Colonic mucosa (tissue), 4 donors: Measurements from ENCODE around the gene PSKH1. TPM values are rescaled to one million over a fixed set of nuclear protein-coding genes. Genes with fewer than 3 reads are reported as not detected.

Source experiments
- DNase-seq: peaks from one replicate; pipeline ENCODE4 v3.0.0-alpha.2; 2020
- H3K27ac ChIP-seq: fragments of 200-600 bp; one replicate; pipeline ENCODE4 v1.8.0; 2021
- H3K27me3 ChIP-seq: fragments of 200-600 bp; one replicate; pipeline ENCODE4 v1.8.0; 2021
- H3K36me3 ChIP-seq: fragments of 200-600 bp; one replicate; pipeline ENCODE4 v1.8.0; 2021
- H3K4me1 ChIP-seq: fragments of 200-600 bp; one replicate; pipeline ENCODE4 v1.8.0; 2021; ENCODE audit warnings: mild to moderate bottlenecking
- H3K4me3 ChIP-seq: fragments of 200-600 bp; one replicate; pipeline ENCODE4 v1.8.0; 2021
- H3K9ac ChIP-seq, 2 donors: one replicate each; pipeline ENCODE4 v1.7.0; 2013; ENCODE audit warnings: control low read depth in 2 of 2, low read depth in 2 of 2, low read length in 2 of 2
- H3K9me3 ChIP-seq: fragments of 200-600 bp; one replicate; pipeline ENCODE4 v1.8.0; 2021
- intact Hi-C: fragments of 100-400 bp; cut with DNase I; formaldehyde crosslinking; loops from one replicate; pipeline ENCODE4 v1.14.1; 2022
- total RNA-seq, 2 donors: library from RNA; stranded (reverse); fragmentation: NEBNext Ultra II Directional in 1 of 2; extraction: Animal tissue kit (Norgen Biotek cat#: 25700) in 1 of 2; gene quantifications; one replicate each; pipeline ENCODE4 v1.2.1, GENCODE V29; 2021
- TF ChIP-seq, protein P1 (sequence below): fragments of 200-600 bp; IDR thresholded peaks from one replicate; pipeline ENCODE4 v1.8.0; 2022; ENCODE audit warnings: antibody characterized with exemption, mild to moderate bottlenecking
- donor health status: healthy.
- donor health status: DM: no; HTN: no; CAD: no.
- donor health status: DM: no; HTN: no; CAD: no.

PSKH1 gene
- total RNA-seq, 2 donors from 2014 or later, result 24.5 to 34.7 TPM

DNA sequence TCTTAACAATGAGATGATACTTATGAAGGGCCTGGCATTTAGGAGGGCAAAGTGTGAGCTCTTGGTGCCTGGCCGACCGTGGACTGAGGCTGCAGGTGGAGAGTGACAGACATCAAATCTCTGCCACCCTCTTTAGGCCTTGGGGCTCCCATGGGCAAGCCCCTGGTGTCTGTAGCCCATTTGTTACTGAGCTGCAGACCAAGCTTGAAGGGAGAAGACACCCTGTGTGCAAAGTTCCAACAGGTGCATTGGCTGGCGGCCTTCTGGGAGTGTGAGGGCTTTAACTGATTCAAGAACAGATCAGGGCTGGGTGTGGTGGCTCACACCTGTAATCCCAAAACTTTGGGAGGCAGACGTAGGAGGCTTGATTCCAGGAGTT lies 39.4 kb downstream of the PSKH1 start:
- Histone ChIP-seq H3K27me3 (no peaks in the 10 kb centered on the region), H3K4me1 (peaks cover 9% of the 10 kb centered on the region), H3K36me3 (no peaks in the 10 kb centered on the region), H3K9me3 (no peaks in the 10 kb centered on the region), H3K9ac (no peak overlapping the region), H3K4me3 (no peak overlapping the region), H3K27ac (no peak overlapping the region)
- no peak for DNase-seq
- TF ChIP-seq, protein P1, sequence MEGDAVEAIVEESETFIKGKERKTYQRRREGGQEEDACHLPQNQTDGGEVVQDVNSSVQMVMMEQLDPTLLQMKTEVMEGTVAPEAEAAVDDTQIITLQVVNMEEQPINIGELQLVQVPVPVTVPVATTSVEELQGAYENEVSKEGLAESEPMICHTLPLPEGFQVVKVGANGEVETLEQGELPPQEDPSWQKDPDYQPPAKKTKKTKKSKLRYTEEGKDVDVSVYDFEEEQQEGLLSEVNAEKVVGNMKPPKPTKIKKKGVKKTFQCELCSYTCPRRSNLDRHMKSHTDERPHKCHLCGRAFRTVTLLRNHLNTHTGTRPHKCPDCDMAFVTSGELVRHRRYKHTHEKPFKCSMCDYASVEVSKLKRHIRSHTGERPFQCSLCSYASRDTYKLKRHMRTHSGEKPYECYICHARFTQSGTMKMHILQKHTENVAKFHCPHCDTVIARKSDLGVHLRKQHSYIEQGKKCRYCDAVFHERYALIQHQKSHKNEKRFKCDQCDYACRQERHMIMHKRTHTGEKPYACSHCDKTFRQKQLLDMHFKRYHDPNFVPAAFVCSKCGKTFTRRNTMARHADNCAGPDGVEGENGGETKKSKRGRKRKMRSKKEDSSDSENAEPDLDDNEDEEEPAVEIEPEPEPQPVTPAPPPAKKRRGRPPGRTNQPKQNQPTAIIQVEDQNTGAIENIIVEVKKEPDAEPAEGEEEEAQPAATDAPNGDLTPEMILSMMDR, result no peak
- intact Hi-C loops, result no loop called here

GRCh38 chr16:67933805-67934204 lies 40.8 kb downstream of the PSKH1 start:
- H3K36me3 ChIP-seq, result no peaks in the 10 kb centered on the region
- TF ChIP-seq, protein P1, result no peak
- peaks cover 9% of the 10 kb centered on the region for H3K4me1 ChIP-seq
- DNase-seq, result no peak
- intact Hi-C loops, result no loop called here
- H3K9me3 ChIP-seq, result no peaks in the 10 kb centered on the region
- H3K4me3 ChIP-seq, result no peak overlapping the region
- no peaks in the 10 kb centered on the region for H3K27me3 ChIP-seq
- H3K9ac ChIP-seq, result no peak overlapping the region
- H3K27ac ChIP-seq, result no peak overlapping the region

DNA sequence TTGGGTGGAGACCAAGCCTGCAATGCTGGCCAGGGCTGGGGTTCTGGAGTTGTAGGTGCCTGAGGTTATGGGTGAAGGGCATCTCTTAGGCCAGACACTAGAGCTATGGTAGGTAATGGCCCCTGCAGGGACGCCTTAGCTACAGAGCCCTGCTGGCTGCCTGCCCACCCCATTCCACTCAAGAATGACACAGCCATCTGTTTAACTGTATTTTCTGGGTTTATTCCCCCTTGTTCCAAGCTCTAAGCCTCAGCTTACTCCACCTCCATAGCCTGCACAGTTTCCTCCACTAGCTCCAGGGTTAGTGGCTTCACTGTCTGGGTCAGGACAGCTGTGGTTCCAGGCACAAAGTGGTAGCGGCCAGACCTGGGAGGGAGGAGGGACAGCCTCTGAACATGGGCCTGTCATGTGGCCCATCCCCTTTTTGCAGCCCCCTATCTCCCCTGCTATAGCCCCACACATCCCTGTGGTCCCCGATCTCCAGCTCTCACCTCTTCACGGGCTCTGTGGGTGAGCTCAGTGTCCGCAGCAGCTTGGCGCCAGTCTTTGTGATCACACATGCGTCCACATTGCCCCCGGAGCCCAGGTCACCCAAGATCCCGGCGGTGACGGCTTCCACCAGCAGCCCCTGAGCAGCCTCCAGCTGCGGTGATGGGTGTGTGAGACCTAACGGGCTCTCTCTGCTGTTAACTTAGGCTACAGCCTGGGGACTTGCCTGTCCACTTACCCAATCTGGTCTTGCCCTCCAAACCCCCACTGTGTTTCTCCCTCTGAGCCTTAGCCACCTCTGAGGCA lies 41.4 kb downstream of the PSKH1 start:
- no peaks in the 10 kb centered on the region for H3K9me3 ChIP-seq
- TF ChIP-seq, protein P1, result no peak
- intact Hi-C loops, result no loop called here

DNA sequence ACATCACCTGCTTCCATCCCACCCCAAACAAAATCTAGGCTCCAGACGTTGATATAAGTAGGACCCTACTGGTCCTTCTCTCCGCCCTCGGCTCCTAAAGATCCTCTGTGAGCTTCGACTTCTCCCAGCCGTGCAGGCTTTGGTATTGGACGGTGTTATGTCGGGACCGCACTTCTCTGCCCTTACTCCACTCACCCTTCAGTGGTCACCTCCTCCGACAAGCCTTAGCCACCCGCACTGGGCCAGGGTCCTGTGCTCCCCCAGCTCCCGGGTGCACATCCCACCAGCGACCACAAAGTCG lies 42.0 kb downstream of the PSKH1 start:
- DNase-seq, result no peak

More for the DNA sequence above, 41.4 kb downstream of the PSKH1 start:
- Histone ChIP-seq H3K27me3 (no peaks in the 10 kb centered on the region), H3K4me3 (no peak overlapping the region), H3K4me1 (peaks cover 9% of the 10 kb centered on the region), H3K36me3 (no peaks in the 10 kb centered on the region), H3K9ac (peak overlapping the region in 1 of 2 donors; percentile 97), H3K27ac (no peak overlapping the region)
- DNase-seq, result no peak

DNA sequence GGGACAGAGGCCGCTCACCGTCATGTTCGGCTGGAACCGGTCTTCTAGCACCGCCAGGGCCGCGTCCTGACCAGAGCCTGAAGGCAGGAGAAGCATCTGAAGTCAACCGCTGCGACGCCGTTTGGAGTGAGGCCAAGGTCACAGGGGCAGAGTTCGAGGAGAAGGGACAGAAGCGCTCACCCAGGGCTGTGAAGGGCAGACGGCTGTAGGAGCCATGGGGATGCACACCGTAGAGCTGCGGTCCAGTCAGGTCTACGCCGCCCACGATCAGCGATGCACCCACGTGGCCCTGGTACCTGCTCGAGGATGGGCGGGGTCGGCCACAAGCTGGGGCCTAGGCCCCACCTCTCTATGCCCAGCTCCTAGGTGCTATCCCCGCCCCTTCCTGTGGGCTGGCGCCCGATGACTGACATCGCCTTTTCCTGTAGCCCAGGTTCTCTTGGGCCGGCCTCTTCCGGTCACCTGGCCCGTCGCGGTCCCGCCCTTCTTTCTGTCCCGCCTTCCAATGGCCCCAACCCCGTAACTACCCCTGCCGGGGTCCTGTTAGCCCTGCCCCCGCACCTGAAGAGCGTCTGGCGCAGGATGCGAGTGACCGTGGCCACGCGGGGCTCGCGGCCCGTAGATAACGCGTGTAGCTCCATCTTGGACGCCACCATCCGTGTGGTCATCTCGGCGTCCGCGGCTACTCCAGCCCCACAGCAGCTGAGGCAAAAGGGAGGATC lies 42.5 kb downstream of the PSKH1 start:
- Histone ChIP-seq H3K27ac (peak overlapping the region; percentile 89), H3K4me3 (peak overlapping the region; percentile 84), H3K9me3 (no peaks in the 10 kb centered on the region), H3K36me3 (no peaks in the 10 kb centered on the region), H3K27me3 (no peaks in the 10 kb centered on the region), H3K9ac (peak overlapping the region; percentile 97 to 99), H3K4me1 (peaks cover 9% of the 10 kb centered on the region)
- TF ChIP-seq, protein P1, result no peak
- DNase-seq, result peak; percentile 98
- intact Hi-C loops, result no loop called here

More for the DNA sequence above, 42.0 kb downstream of the PSKH1 start:
- Histone ChIP-seq H3K27me3 (no peaks in the 10 kb centered on the region), H3K9me3 (no peaks in the 10 kb centered on the region), H3K4me3 (peak overlapping the region; percentile 84), H3K9ac (peak overlapping the region; percentile 28 to 97), H3K4me1 (peaks cover 9% of the 10 kb centered on the region), H3K36me3 (no peaks in the 10 kb centered on the region), H3K27ac (no peak overlapping the region)
- TF ChIP-seq, protein P1, result no peak
- intact Hi-C loops, result no loop called here
